Stimulated activated memory B cell treated with anti-CD40 and anti-IgM and Interleukin-4, amounts not matched to agents 10 μg/mL and 1 μg/mL and 100 μg/mL, for 72 hours (primary cell): ENCODE data around the gene OR52L1.
A peak's percentile ranks its signal among the peaks of the same experiment; 100 is the strongest.
"Not testable (repeated sequence)": the region's sequence is repeated elsewhere in the genome, so short reads cannot be mapped to it uniquely, and the experiment has no call there.

Source experiments
- ATAC-seq: fragments of 150-1000 bp; cut with Tn5 transposase; 2 replicates; pipeline ENCODE4 v1.10.0; 2021
- H3K27ac Mint-ChIP-seq: one replicate; pipeline ENCODE4 v1.8.0; 2022; ENCODE audit warnings: mild to moderate bottlenecking, mixed read lengths
- H3K27me3 Mint-ChIP-seq: one replicate; pipeline ENCODE4 v1.8.0; 2022; ENCODE audit warnings: mixed read lengths
- H3K36me3 Mint-ChIP-seq: one replicate; pipeline ENCODE4 v1.8.0; 2022; ENCODE audit warnings: mixed read lengths
- H3K4me1 Mint-ChIP-seq: one replicate; pipeline ENCODE4 v1.8.0; 2022; ENCODE audit warnings: mixed read lengths
- H3K4me3 Mint-ChIP-seq: one replicate; pipeline ENCODE4 v1.8.0; 2022; ENCODE audit warnings: mild to moderate bottlenecking, moderate library complexity, mixed read lengths
- H3K9me3 Mint-ChIP-seq: one replicate; pipeline ENCODE4 v1.8.0; 2022; ENCODE audit warnings: mixed read lengths

Gene OR52L1

DNA sequence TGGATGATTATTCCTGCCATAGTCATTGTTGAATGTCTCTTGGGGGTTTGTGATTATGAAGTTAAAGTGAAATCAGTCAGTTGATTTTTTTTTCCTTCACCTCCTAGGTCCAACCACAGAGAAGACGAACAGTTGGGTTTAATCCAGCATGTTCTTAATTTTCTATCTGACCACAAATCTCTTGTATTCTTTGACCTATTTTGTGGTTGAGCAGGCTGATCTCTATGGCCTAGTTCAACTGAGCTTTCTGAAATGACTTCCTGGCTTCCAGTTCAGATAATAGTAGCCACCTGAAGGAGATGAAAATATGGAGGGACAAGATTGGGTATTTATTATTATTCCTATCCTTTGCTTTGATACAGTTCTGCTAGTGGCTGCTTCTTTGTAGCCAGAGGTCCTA lies 13.3 kb downstream of the OR52L1 start:
- Mint-ChIP-seq H3K4me3 (no peak overlapping the region), H3K36me3 (no peaks in the 10 kb centered on the region), H3K27ac (no peak overlapping the region), H3K27me3 (peaks cover 17% of the 10 kb centered on the region), H3K4me1 (no peaks in the 10 kb centered on the region), H3K9me3 (peaks cover 6% of the 10 kb centered on the region)
- ATAC-seq = no peak

DNA sequence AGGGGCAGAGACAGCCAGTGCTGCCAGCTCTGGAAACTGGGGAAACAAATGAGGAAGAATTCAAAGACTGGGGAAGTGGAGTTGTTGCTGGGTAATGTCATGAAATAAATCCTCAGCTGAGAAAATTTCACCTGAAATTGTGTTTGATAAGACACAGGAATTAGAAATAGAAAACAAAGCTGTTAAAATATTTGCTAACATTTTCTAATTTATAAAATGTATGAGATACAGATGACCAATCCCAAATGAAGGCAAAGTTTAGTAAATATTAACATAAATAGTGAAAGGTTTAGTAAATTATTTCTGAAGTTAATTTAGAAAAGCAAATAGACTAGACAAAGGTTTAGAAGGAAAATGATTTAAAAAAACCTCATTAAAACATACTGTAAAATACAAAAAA lies 18.4 kb downstream of the OR52L1 start, which contains the start of gene OR56A5:
Gene OR56A5 (minus strand): TSS at position 101 of the 400 bp plus-strand sequence. CDS start 0 bp downstream, at position 101.
- H3K27ac Mint-ChIP-seq = no peak within 1 kb of the TSS
- no peak within 1 kb of the TSS for H3K4me3 Mint-ChIP-seq

DNA sequence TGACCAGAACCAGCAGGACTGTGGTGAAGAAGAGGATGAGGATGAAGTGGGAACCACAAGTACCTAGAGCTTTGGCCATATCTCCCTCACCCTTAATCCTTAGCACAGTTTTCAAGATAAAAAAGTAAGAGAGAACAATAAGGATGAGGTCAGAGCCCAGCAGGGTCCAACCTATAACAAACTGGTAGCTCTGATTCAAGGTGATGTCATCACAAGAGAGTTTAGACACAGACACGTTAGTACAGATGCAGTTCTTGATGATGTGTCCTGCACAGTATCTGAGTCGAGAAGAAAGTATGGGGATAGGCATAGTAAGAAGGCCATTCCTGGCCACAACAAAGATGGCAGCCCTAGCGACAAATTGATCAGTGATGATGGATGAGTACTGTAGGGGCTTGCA lies 19.1 kb downstream of the OR52L1 start:
- Mint-ChIP-seq H3K4me3 (no peak overlapping the region), H3K27me3 (peaks cover 28% of the 10 kb centered on the region), H3K4me1 (no peaks in the 10 kb centered on the region), H3K36me3 (peaks cover 5% of the 10 kb centered on the region), H3K27ac (no peak overlapping the region), H3K9me3 (peaks cover 10% of the 10 kb centered on the region)
- ATAC-seq = peak; percentile 20

More for the DNA sequence above, 18.4 kb downstream of the OR52L1 start, which contains the start of gene OR56A5:
- H3K36me3 Mint-ChIP-seq = no peaks in the 10 kb centered on the region
- H3K9me3 Mint-ChIP-seq = peaks cover 6% of the 10 kb centered on the region
- ATAC-seq = no peak
- H3K4me1 Mint-ChIP-seq = no peaks in the 10 kb centered on the region
- peaks cover 28% of the 10 kb centered on the region for H3K27me3 Mint-ChIP-seq

DNA sequence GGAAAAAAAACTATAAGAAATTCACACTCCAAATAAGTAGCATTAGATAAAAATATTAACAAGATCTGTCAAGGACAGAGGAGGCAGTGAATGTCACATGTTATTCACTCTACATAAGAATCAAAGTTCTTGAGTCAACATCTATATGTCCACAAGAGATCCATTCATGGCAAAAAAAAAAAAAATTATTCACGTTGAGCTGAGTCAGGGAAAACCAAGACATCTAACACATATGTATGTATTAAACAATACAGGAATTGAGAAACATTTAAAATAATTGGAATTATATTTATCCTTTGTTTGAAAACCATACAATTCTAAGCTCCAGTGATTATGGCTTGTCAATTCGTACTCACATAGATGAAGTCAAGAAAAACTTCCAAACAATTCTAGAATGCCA lies 19.8 kb downstream of the OR52L1 start:
- H3K27me3 Mint-ChIP-seq = peaks cover 28% of the 10 kb centered on the region
- ATAC-seq = no peak
- H3K27ac Mint-ChIP-seq = no peak overlapping the region
- peaks cover 6% of the 10 kb centered on the region for H3K36me3 Mint-ChIP-seq
- no peaks in the 10 kb centered on the region for H3K4me1 Mint-ChIP-seq
- H3K4me3 Mint-ChIP-seq = no peak overlapping the region
- peaks cover 10% of the 10 kb centered on the region for H3K9me3 Mint-ChIP-seq

DNA sequence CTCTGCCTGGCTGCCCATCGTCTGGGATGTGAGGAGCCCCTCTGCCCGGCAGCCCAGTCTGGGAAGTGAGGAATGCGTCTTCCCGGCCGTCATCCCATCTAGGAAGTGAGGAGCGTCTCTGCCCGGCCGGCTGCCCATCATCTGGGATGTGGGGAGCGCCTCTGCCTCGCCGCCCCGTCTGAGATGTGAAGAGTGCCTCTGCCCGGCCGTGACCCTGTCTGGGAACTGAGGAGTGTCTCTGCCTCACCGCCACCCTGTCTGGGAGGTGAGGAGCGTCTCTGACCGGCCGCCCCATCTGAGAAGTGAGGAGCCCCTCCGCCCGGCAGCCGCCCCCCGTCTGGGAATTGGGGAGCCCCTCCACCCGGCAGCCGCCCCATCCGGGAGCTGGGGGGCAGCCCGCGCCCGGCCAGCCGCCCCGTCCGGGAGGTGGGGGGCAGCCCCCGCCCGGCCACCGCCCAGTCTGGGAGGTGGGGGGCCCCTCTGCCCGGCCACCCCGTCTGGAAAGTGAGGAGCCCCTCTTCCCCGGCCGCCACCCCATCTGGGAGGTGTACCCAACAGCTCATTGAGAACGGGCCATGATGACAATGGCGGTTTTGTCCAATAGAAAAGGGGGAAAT lies 26.0 kb downstream of the OR52L1 start:
- not testable (repeated sequence) for H3K4me1 Mint-ChIP-seq, ATAC-seq, H3K36me3 Mint-ChIP-seq, H3K27me3 Mint-ChIP-seq, H3K4me3 Mint-ChIP-seq, H3K27ac Mint-ChIP-seq
- H3K9me3 Mint-ChIP-seq = peaks cover 13% of the 10 kb centered on the region

DNA sequence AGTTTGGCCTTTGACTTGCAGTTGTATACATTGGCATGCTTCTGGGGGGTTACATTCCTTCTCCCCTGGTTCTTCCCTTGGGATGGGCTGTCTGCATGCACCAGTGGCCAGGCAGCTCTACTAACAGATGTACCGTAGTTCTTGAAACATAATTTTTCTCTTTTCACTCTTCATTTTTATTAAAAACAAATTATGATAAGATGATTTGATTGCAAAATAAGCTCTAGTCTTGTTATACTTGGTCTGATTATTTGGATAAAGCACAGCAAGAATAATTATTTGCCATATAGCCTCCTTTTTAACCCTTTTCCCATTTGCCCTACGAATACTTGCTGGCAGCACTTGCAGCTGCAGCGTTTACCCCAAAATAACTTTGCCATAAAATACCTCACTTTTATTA lies 31.2 kb downstream of the OR52L1 start:
- no peak for ATAC-seq
- peaks cover 3% of the 10 kb centered on the region for H3K9me3 Mint-ChIP-seq
- H3K27ac Mint-ChIP-seq = no peak overlapping the region
- no peaks in the 10 kb centered on the region for H3K27me3 Mint-ChIP-seq
- no peaks in the 10 kb centered on the region for H3K36me3 Mint-ChIP-seq
- H3K4me1 Mint-ChIP-seq = no peaks in the 10 kb centered on the region
- H3K4me3 Mint-ChIP-seq = no peak overlapping the region

DNA sequence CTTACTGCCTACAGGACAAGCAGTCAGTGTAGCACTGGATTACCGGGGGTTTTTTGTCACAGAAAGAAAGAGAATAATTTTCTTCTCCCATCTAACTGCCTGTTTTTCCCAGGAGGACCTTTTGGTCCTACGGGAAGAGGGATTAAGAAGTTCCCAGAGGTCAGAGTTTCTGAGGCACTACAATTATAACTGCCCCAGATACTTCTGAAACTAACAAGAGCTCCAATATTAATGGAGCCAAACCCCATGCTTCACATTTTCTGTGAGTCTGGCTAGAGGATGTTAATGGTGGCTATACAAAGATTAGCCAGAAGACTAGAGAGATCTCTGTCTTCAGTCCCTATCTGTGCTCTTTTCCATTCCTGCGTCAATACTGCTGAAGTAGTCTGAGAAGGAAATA lies 44.8 kb downstream of the OR52L1 start, which contains the start of gene OR56A3:
Gene OR56A3 (plus strand): TSS at position 301 of the 400 bp plus-strand sequence. CDS start 5,096 bp downstream, outside the sequence.
- H3K36me3 Mint-ChIP-seq = no peaks in the 10 kb centered on the region
- H3K4me3 Mint-ChIP-seq = no peak within 1 kb of the TSS
- ATAC-seq = no peak
- H3K9me3 Mint-ChIP-seq = peaks cover 4% of the 10 kb centered on the region
- H3K27ac Mint-ChIP-seq = no peak within 1 kb of the TSS
- peaks cover 23% of the 10 kb centered on the region for H3K27me3 Mint-ChIP-seq
- H3K4me1 Mint-ChIP-seq = no peaks in the 10 kb centered on the region

DNA sequence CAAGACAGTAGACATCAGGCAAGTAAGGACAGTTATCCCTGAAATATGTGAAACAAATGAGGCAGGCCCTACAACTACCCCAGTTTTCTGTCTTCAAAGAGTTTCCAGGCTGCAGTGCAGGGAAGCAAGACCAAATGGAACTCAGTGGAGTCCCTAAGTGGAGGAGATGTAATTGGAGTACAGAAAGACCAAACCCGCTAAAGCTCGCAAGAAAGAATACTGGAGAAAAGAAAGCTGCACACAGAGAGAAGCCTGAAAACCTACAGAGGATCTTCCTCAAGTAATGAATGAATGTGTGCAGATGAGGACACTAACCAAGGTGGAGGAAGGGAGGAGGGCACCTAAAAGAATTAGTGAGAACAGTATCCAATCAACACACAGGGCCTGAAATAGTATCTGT lies 46.0 kb downstream of the OR52L1 start:
- no peak overlapping the region for H3K27ac Mint-ChIP-seq
- no peak for ATAC-seq
- H3K4me1 Mint-ChIP-seq = no peaks in the 10 kb centered on the region
- H3K9me3 Mint-ChIP-seq = peaks cover 4% of the 10 kb centered on the region
- no peak overlapping the region for H3K4me3 Mint-ChIP-seq
- peaks cover 23% of the 10 kb centered on the region for H3K27me3 Mint-ChIP-seq
- no peaks in the 10 kb centered on the region for H3K36me3 Mint-ChIP-seq

DNA sequence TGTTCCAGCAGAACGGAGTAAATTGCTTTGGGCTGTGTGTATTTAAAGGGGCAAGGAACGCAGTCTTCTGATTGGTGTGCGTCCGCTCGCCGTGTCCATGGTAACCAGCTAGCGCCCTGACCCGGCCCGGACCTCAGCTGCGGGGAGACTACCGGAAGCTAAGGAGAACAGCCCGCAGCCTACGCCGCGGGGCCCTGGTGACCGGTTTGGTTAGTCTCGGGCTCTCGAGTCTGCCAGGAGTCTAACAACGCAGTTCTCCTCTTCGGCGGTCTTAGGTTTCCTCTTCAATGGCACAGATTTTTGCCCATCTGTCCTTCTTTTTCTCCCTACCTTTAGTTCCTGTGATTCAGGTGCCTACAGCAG lies 48.2 kb downstream of the OR52L1 start:
- H3K9me3 Mint-ChIP-seq = peaks cover 4% of the 10 kb centered on the region
- H3K4me1 Mint-ChIP-seq = no peaks in the 10 kb centered on the region
- no peak for ATAC-seq
- H3K36me3 Mint-ChIP-seq = no peaks in the 10 kb centered on the region
- no peak overlapping the region for H3K27ac Mint-ChIP-seq
- H3K27me3 Mint-ChIP-seq = peaks cover 11% of the 10 kb centered on the region
- H3K4me3 Mint-ChIP-seq = no peak overlapping the region

DNA sequence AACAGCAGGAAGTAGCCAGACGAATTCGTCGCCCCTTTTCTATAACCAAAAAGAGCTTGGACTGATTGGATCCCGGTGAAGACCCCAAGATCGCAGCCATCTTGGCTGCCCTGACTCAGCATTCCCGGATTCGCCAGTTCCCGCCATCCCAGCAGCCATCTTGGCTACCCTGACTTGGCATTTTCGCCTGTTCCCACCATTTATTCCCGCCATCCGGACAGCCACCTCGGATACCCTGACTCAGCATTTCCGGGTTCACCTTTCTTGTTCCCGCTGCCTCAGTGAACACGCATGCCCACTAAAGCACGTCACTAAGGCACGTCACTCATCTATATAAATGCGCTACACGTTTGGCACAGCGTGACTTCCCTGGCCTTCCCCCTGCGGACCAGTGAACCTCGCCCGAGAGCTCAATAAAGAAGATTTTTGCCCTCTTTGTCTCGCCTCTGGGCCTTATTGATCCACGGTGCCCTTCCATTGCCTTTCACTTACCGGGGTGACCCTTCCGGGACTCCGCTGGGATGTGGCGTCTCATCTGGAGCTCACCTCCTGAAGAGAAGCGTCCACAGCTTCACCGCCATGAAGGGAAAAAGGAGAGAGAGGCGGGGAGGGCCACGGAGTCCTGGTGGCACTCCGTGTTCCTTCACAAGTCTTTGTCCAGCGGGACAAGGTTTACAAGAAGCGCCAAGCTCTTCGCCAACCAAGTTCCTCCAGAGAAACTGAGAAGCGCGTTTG lies 48.8 kb downstream of the OR52L1 start:
- Mint-ChIP-seq H3K4me1 (no peaks in the 10 kb centered on the region), H3K36me3 (no peaks in the 10 kb centered on the region), H3K9me3 (peaks cover 4% of the 10 kb centered on the region), H3K4me3 (no peak overlapping the region), H3K27ac (no peak overlapping the region), H3K27me3 (peaks cover 9% of the 10 kb centered on the region)
- ATAC-seq = no peak
